H1 (cell line): ENCODE measurements around the gene PROK2. TPM values are rescaled to one million over a fixed set of nuclear protein-coding genes. Genes with fewer than 3 reads are reported as not detected.

Experiments used
- CBX8 ChIP-seq: fragments of 300-800, 300-1000 bp; sonication (generic); IDR thresholded peaks from 2 replicates; pipeline ENCODE4 v1.7.1; 2016; ENCODE audit warnings: low read depth, low read length, borderline replicate concordance
- CEBPB ChIP-seq: IDR thresholded peaks from 2 replicates; pipeline ENCODE4 v1.6.1; 2012; ENCODE audit warnings: low read depth, low read length
- CHD7 ChIP-seq: fragments of 300-600 bp; sonication (generic); IDR thresholded peaks from 2 replicates; pipeline ENCODE4 v1.7.1; 2012; ENCODE audit warnings: low read length, moderate library complexity, mild to moderate bottlenecking, inconsistent platforms; ENCODE audit not compliant: insufficient replicate concordance
- EZH2 ChIP-seq: fragments of 200-600 bp; sonication (generic); IDR thresholded peaks from 2 replicates; pipeline ENCODE4 v1.7.1; 2012; ENCODE audit warnings: low read depth, mild to moderate bottlenecking, moderate library complexity, low read length, inconsistent platforms; ENCODE audit not compliant: severe bottlenecking
- GABPA ChIP-seq: IDR thresholded peaks from 2 replicates; pipeline ENCODE4 v1.6.1; 2011; ENCODE audit warnings: mild to moderate bottlenecking, low read length, moderate library complexity, borderline replicate concordance; ENCODE audit not compliant: insufficient read depth
- HDAC2 ChIP-seq, 2 experiments: fragments of 300-600 bp in 1 of 2; sonication (generic) in 1 of 2; IDR thresholded peaks; 2 replicates each; pipeline ENCODE4 v1.6.1; 2011 to 2012; ENCODE audit warnings: low read depth in 2 of 2, low read length in 2 of 2, mild to moderate bottlenecking in 2 of 2, moderate library complexity in 2 of 2, borderline replicate concordance in 1 of 2, inconsistent platforms in 1 of 2
- KDM4A ChIP-seq: IDR thresholded peaks from one replicate; pipeline ENCODE4 v1.7.1; 2012; ENCODE audit warnings: low read depth, mild to moderate bottlenecking, moderate library complexity, low read length, inconsistent platforms; ENCODE audit not compliant: severe bottlenecking
- RNF2 ChIP-seq: fragments of 200-900, 300-1000 bp; sonication (generic); IDR thresholded peaks from 2 replicates; pipeline ENCODE4 v1.7.1; 2016; ENCODE audit warnings: borderline replicate concordance, low read depth, mild to moderate bottlenecking, antibody characterized with exemption, low read length; ENCODE audit not compliant: poor library complexity, severe bottlenecking; ENCODE audit errors: missing control alignments
- SAP30 ChIP-seq: fragments of 300-600 bp; sonication (generic); IDR thresholded peaks from 2 replicates; pipeline ENCODE4 v1.7.1; 2012; ENCODE audit warnings: low read length, moderate library complexity, mild to moderate bottlenecking, inconsistent platforms; ENCODE audit not compliant: insufficient read depth, insufficient replicate concordance
- polyA plus RNA-seq, 7 experiments: library from polyadenylated mRNA; depleted of rRNA in 3 of 7; stranded (reverse) in 5 of 7; unstranded in 2 of 7; fragments of >200 nt in 5 of 7; fragments of 200-250 nt in 2 of 7; gene quantifications; 1 replicate in 5 of 7; 2 replicates in 1 of 7; 4 replicates in 1 of 7; pipeline versions ENCODE4 v1.2.1 to v1.2.3, GENCODE V29; 2011 to 2013; ENCODE audit warnings: missing spikeins in 2 of 7, mixed read lengths in 2 of 7
- total RNA-seq: library from RNA; stranded (reverse); fragmentation: NEBNext Ultra II Directional; extraction: Animal tissue kit (Norgen Biotek cat#: 25700); gene quantifications from 2 replicates; pipeline ENCODE4 v1.2.1, GENCODE V29; 2021

Gene PROK2
- total and polyA plus RNA-seq, 2 of the 8 experiments (the other 6 are each of a cell fraction or from before 2014, with no cell fraction given): 0.50 to 1.8 TPM

- TF ChIP-seq CHD7 (no peak), KDM4A (no peak), GABPA (no peak), CBX8 (no peak), RNF2 (no peak), SAP30 (no peak), CEBPB (no peak), HDAC2 (IDR thresholded peaks at IDR 0.05; ENCODE audit: borderline replicate concordance in 1 of 2, low read depth in 2 of 2, low read length in 2 of 2) (no peak), EZH2 (no peak)
Observed at GRCh38 chr3:71726146-71726545, 58.8 kb downstream of the PROK2 start (continued).
